ENCODE results near the gene PNPT1. TPM values are rescaled to one million over a fixed set of nuclear protein-coding genes. Genes with fewer than 3 reads are reported as not detected.

PNPT1 gene
- total and polyA plus RNA-seq, 9 of the 15 experiments (the other 6 are each of a cell fraction or from before 2014, with no cell fraction given) = 46.5 to 104 (median 62.7) TPM

- TF ChIP-seq THAP7 (CRISPR knock-in tag; IDR thresholded peaks at IDR 0.05) (no peak), BMI1 (IDR thresholded peaks at IDR 0.05; ENCODE audit: low read length) (no peak), RBM14 (IDR thresholded peaks at IDR 0.05; ENCODE audit: borderline replicate concordance, insufficient read depth, low read depth, low read length) (no peak), NFE2L1 (tag; IDR thresholded peaks at IDR 0.05; ENCODE audit: borderline replicate concordance, low read depth) (no peak), SIN3A (IDR thresholded peaks at IDR 0.05; ENCODE audit: borderline replicate concordance in 2 of 2, control insufficient read depth in 1 of 2, low read depth in 2 of 2, low read length in 2 of 2) (peak in 1 of 2 experiments; percentile 86; a peak in 3 of 4 replicates), FOXP4 (CRISPR knock-in tag; IDR thresholded peaks at IDR 0.05; ENCODE audit: borderline replicate concordance) (no peak), SAP30 (IDR thresholded peaks at IDR 0.05; ENCODE audit: borderline replicate concordance, insufficient read depth, low read depth, low read length, poor library complexity, severe bottlenecking) (peak; percentile 65), ZFP36 (IDR thresholded peaks at IDR 0.05; ENCODE audit: low read depth, low read length, partially characterized antibody) (peak; percentile 49), ATF4 (CRISPR knock-in tag; IDR thresholded peaks at IDR 0.05) (no peak), RBM15 (IDR thresholded peaks at IDR 0.05; ENCODE audit: insufficient read depth, low read length) (no peak), SMC3 (conservative IDR thresholded peaks at IDR 0.05; ENCODE audit: insufficient read depth, low read depth, low read length) (no peak), ZNF589 (CRISPR knock-in tag; IDR thresholded peaks at IDR 0.05; ENCODE audit: low read depth) (no peak)
Measured at GRCh38 chr2:55618275-55619055, 75.2 kb downstream of the PNPT1 start (continued).

Data from K562 (cell line).